WERI-Rb-1 (cell line): Measurements from ENCODE around the gene IL1RL2.

Source experiments
- DNase-seq: peaks from one replicate; pipeline ENCODE4 v3.0.0-alpha.2; 2020
- H3K27ac ChIP-seq: fragments of 250-450 bp; sonication (Bioruptor Pico); 2 replicates; pipeline ENCODE4 v1.5.1; 2020; ENCODE audit warnings: mild to moderate bottlenecking, moderate library complexity
- H3K27me3 ChIP-seq: fragments of 250-450 bp; sonication (Bioruptor Pico); 2 replicates; pipeline ENCODE4 v1.5.1; 2021; ENCODE audit warnings: mild to moderate bottlenecking, low read depth, moderate library complexity; ENCODE audit not compliant: insufficient read depth, severe bottlenecking
- H3K36me3 ChIP-seq: fragments of 250-450 bp; sonication (Bioruptor Pico); 2 replicates; pipeline ENCODE4 v1.5.1; 2020; ENCODE audit warnings: mild to moderate bottlenecking, moderate library complexity
- H3K4me3 ChIP-seq: 2 replicates; pipeline ENCODE4 v1.5.1; 2011; ENCODE audit warnings: low read depth, mild to moderate bottlenecking, control low read depth, low read length
- H3K9me3 ChIP-seq: fragments of 250-450 bp; sonication (Bioruptor Pico); 2 replicates; pipeline ENCODE4 v1.5.1; 2021; ENCODE audit warnings: mild to moderate bottlenecking, moderate library complexity; ENCODE audit not compliant: severe bottlenecking
- CTCF ChIP-seq: IDR thresholded peaks from 2 replicates; pipeline ENCODE4 v1.5.1; 2011; ENCODE audit warnings: low read depth, mild to moderate bottlenecking, control low read depth, inconsistent platforms, low read length

IL1RL2 gene

GRCh38 chr2:102184018-102184417 lies 2.8 kb upstream of the IL1RL2 start:
- Histone ChIP-seq H3K9me3 (no peaks in the 10 kb centered on the region), H3K27ac (no peak overlapping the region), H3K36me3 (no peaks in the 10 kb centered on the region), H3K27me3 (peaks cover 77% of the 10 kb centered on the region), H3K4me3 (no peak overlapping the region)
- TF ChIP-seq CTCF = no peak
- no peak for DNase-seq

GRCh38 chr2:102184568-102184967 lies 2.3 kb upstream of the IL1RL2 start:
- no peaks in the 10 kb centered on the region for H3K9me3 ChIP-seq
- DNase-seq = no peak
- H3K27me3 ChIP-seq = peaks cover 79% of the 10 kb centered on the region
- no peak overlapping the region for H3K27ac ChIP-seq
- no peaks in the 10 kb centered on the region for H3K36me3 ChIP-seq
- H3K4me3 ChIP-seq = no peak overlapping the region
- no peak for TF ChIP-seq CTCF

DNA sequence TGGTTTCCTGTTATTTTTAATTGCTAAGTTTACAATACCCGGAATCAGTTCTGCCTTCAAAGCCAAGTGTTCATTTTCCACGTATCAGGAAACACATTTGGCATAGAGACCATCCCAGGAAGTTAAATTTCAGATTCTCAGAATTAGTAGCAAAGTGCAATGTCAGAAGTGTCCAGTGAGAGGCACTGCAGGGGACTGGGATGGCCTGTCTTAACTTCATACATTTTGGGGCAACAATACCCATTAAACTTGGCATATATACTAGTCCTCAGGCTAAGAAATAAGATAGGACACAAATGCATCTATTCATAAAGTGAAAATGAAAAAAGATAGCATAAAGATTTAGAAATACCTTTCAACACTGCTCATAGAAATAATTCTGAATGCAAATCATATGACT lies 1.5 kb upstream of the IL1RL2 start:
- Histone ChIP-seq H3K36me3 (no peaks in the 10 kb centered on the region), H3K27ac (no peak overlapping the region), H3K27me3 (peaks cover 80% of the 10 kb centered on the region), H3K4me3 (no peak overlapping the region), H3K9me3 (no peaks in the 10 kb centered on the region)
- no peak for DNase-seq
- TF ChIP-seq CTCF = 0 out of 2 replicates have a peak, but pooled peaks have one; percentile 1

GRCh38 chr2:102187496-102188150 lies 800 bp downstream of the IL1RL2 start:
- peaks cover 84% of the 10 kb centered on the region for H3K27me3 ChIP-seq
- no peak for TF ChIP-seq CTCF
- H3K4me3 ChIP-seq = no peak overlapping the region
- no peaks in the 10 kb centered on the region for H3K36me3 ChIP-seq
- H3K9me3 ChIP-seq = no peaks in the 10 kb centered on the region
- no peak for DNase-seq
- H3K27ac ChIP-seq = no peak overlapping the region

DNA sequence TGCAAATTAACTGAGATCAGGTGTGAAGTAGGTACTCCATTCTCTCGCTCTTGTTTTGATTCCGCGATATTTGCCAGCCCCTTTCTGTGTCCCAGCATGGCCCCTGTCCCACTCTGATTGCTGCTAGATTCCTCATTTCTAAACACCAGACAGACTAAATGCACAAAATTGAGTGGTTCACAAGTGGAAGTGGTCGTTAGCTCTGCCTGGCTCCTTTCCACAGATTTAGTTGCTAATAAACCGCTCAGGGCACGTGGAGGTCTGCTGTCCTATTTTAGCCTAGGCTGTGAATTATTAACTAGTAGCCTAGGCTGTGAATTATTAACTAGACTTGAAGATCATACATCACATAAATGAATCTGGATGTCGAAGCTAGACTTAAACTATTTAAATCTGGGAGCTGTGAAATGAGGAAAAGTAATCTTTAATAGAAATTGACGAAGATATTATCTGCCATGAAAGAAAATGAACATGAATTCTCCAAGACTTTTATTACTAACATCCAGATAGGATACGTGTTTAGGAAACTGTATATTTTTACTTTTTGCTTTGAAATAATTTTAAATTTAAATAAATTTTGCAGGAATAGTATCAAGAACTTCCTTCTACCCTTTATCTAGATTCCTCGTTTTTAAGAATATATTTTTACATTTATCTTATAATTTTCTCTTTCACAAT lies 3.7 kb downstream of the IL1RL2 start:
- Histone ChIP-seq H3K27ac (no peak overlapping the region), H3K36me3 (no peaks in the 10 kb centered on the region), H3K4me3 (no peak overlapping the region), H3K27me3 (peaks cover 86% of the 10 kb centered on the region), H3K9me3 (no peaks in the 10 kb centered on the region)
- DNase-seq = no peak
- no peak for TF ChIP-seq CTCF
